Tibial artery (tissue), 4 donors: Measurements from ENCODE around the gene HCRTR1.

ENCODE experiments used
- DNase-seq, 2 donors: peaks; one replicate each; pipeline ENCODE4 v3.0.0-alpha.2; 2019
- H3K27ac ChIP-seq, 2 donors: fragments of 200-600 bp; sonication (generic) in 1 of 2; 1 replicate in 1 of 2; 2 replicates in 1 of 2; pipeline ENCODE4 v1.5.1; 2018 to 2019; ENCODE audit warnings: mild to moderate bottlenecking in 1 of 2
- H3K27me3 ChIP-seq, 2 donors: fragments of 200-600 bp; sonication (generic) in 1 of 2; one replicate each; pipeline versions ENCODE4 v1.5.1 to v1.6.0; 2016 to 2019
- H3K36me3 ChIP-seq, 3 donors: fragments of 200-600 bp; sonication (generic) in 2 of 3; one replicate each; pipeline ENCODE4 v1.5.1; 2016 to 2019; ENCODE audit warnings: mild to moderate bottlenecking in 2 of 3
- H3K4me1 ChIP-seq, 4 donors: fragments of 200-600 bp; sonication (generic) in 2 of 4; 1 replicate in 3 of 4; 2 replicates in 1 of 4; pipeline ENCODE4 v1.5.1; 2016 to 2019
- H3K4me3 ChIP-seq, 2 donors: fragments of 200-600 bp; sonication (generic) in 1 of 2; 1 replicate in 1 of 2; 2 replicates in 1 of 2; pipeline ENCODE4 v1.5.1; 2018 to 2019; ENCODE audit warnings: mild to moderate bottlenecking in 2 of 2
- H3K9me3 ChIP-seq, 3 donors: fragments of 200-600 bp; sonication (generic) in 1 of 3; one replicate each; pipeline ENCODE4 v1.5.1; 2016 to 2019
- CTCF ChIP-seq, 2 experiments: fragments of 200-600 bp in 1 of 2; fragments of 450-650 bp in 1 of 2; IDR thresholded peaks; one replicate each; pipeline ENCODE4 v1.5.1; 2017 to 2019; ENCODE audit warnings: antibody characterized with exemption in 2 of 2, mild to moderate bottlenecking in 1 of 2, moderate library complexity in 1 of 2
- intact Hi-C: fragments of 100-400 bp; cut with DNase I; formaldehyde crosslinking; loops from one replicate; pipeline ENCODE4 v1.15.0; 2023; ENCODE audit warnings: low total_unique reads

HCRTR1 gene

GRCh38 chr1:31575369-31576140 is 41.9 kb upstream of the HCRTR1 start:
- no peak for DNase-seq
- Histone ChIP-seq H3K4me1 (peaks cover 0 to 71% (median 51%) of the 10 kb centered on the region in 4 donors), H3K27ac (peak overlapping the region; percentile 87 to 91), H3K36me3 (peaks cover 0 to 5% (median 0%) of the 10 kb centered on the region in 3 donors), H3K4me3 (peak overlapping the region; percentile 72 to 81), H3K27me3 (no peaks in the 10 kb centered on the region), H3K9me3 (no peaks in the 10 kb centered on the region)
- TF ChIP-seq CTCF (IDR thresholded peaks at IDR 0.05): no peak
- intact Hi-C loops: no loop called here

GRCh38 chr1:31576201-31576669 is 41.3 kb upstream of the HCRTR1 start, which contains the start of gene TINAGL1:
TSS of gene TINAGL1 (plus strand) at chr1:31576515. CDS start at chr1:31577149, 634 bp downstream.
- H3K27ac ChIP-seq: peak within 1 kb of the TSS; percentile 87 to 91
- H3K27me3 ChIP-seq: no peaks in the 10 kb centered on the region
- no peak for TF ChIP-seq CTCF (IDR thresholded peaks at IDR 0.05)
- H3K4me3 ChIP-seq: peak within 1 kb of the TSS; percentile 72 to 81
- peaks cover 0 to 72% (median 54%) of the 10 kb centered on the region in 4 donors for H3K4me1 ChIP-seq
- H3K9me3 ChIP-seq: no peaks in the 10 kb centered on the region
- peaks cover 0 to 5% (median 0%) of the 10 kb centered on the region in 3 donors for H3K36me3 ChIP-seq
- intact Hi-C loops: no loop called here
- DNase-seq: peak in 1 of 2 donors; percentile 90

- intact Hi-C loops: no loop called here
- no peaks in the 10 kb centered on the region for H3K9me3 ChIP-seq
- peak overlapping the region; percentile 87 to 91 for H3K27ac ChIP-seq
- DNase-seq: no peak
- H3K4me1 ChIP-seq: peaks cover 0 to 72% (median 58%) of the 10 kb centered on the region in 4 donors
- H3K27me3 ChIP-seq: no peaks in the 10 kb centered on the region
- H3K4me3 ChIP-seq: peak overlapping the region; percentile 72 to 81
- H3K36me3 ChIP-seq: peaks cover 0 to 5% (median 5%) of the 10 kb centered on the region in 3 donors
- no peak for TF ChIP-seq CTCF (IDR thresholded peaks at IDR 0.05)
Observed at GRCh38 chr1:31576743-31577455, 40.6 kb upstream of the HCRTR1 start.

GRCh38 chr1:31577515-31578192 is 39.8 kb upstream of the HCRTR1 start:
- no peak for TF ChIP-seq CTCF (IDR thresholded peaks at IDR 0.05)
- intact Hi-C loops: no loop called here
- no peak for DNase-seq
- H3K27me3 ChIP-seq: no peaks in the 10 kb centered on the region
- H3K4me3 ChIP-seq: peak overlapping the region; percentile 72 to 81
- peak overlapping the region; percentile 87 to 91 for H3K27ac ChIP-seq
- H3K9me3 ChIP-seq: no peaks in the 10 kb centered on the region
- peaks cover 0 to 72% (median 60%) of the 10 kb centered on the region in 4 donors for H3K4me1 ChIP-seq
- H3K36me3 ChIP-seq: peaks cover 5 to 7% (median 5%) of the 10 kb centered on the region in 3 donors

GRCh38 chr1:31579374-31579773 is 38.1 kb upstream of the HCRTR1 start:
- peaks cover 0 to 72% (median 59%) of the 10 kb centered on the region in 4 donors for H3K4me1 ChIP-seq
- no peak for DNase-seq
- peak overlapping the region; percentile 87 to 91 for H3K27ac ChIP-seq
- TF ChIP-seq CTCF (IDR thresholded peaks at IDR 0.05): no peak
- H3K4me3 ChIP-seq: peak overlapping the region; percentile 72 to 81
- H3K27me3 ChIP-seq: no peaks in the 10 kb centered on the region
- peaks cover 12 to 19% (median 17%) of the 10 kb centered on the region in 3 donors for H3K36me3 ChIP-seq
- H3K9me3 ChIP-seq: no peaks in the 10 kb centered on the region
- intact Hi-C loops: no loop called here
